Fibroblast of the aortic adventitia (primary cell): ENCODE results near the gene APH1A. TPM values are rescaled to one million over a fixed set of nuclear protein-coding genes. Genes with fewer than 3 reads are reported as not detected.

ENCODE experiments used
- DNase-seq: peaks from one replicate; pipeline ENCODE4 v3.0.0-alpha.2; 2010; ENCODE audit warnings: low read depth
- H3K4me3 ChIP-seq: 2 replicates; pipeline ENCODE4 v1.5.1; 2011; ENCODE audit warnings: low read depth, mild to moderate bottlenecking, control low read depth, low read length, moderate library complexity
- total RNA-seq: library from RNA; depleted of rRNA; stranded (reverse); fragments of >200 nt; gene quantifications from 2 replicates; pipeline ENCODE4 v1.2.3, GENCODE V29; 2012; ENCODE audit warnings: low replicate concordance
- TF ChIP-seq, protein P1 (sequence below): IDR thresholded peaks from 2 replicates; pipeline ENCODE4 v1.5.1; 2011; ENCODE audit warnings: mild to moderate bottlenecking, low read length, control low read depth, inconsistent platforms; ENCODE audit not compliant: insufficient read depth

APH1A gene
- total RNA-seq, 1 donor, result 110 TPM

- TF ChIP-seq, protein P1, sequence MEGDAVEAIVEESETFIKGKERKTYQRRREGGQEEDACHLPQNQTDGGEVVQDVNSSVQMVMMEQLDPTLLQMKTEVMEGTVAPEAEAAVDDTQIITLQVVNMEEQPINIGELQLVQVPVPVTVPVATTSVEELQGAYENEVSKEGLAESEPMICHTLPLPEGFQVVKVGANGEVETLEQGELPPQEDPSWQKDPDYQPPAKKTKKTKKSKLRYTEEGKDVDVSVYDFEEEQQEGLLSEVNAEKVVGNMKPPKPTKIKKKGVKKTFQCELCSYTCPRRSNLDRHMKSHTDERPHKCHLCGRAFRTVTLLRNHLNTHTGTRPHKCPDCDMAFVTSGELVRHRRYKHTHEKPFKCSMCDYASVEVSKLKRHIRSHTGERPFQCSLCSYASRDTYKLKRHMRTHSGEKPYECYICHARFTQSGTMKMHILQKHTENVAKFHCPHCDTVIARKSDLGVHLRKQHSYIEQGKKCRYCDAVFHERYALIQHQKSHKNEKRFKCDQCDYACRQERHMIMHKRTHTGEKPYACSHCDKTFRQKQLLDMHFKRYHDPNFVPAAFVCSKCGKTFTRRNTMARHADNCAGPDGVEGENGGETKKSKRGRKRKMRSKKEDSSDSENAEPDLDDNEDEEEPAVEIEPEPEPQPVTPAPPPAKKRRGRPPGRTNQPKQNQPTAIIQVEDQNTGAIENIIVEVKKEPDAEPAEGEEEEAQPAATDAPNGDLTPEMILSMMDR, result no peak
- peak overlapping the region; percentile 94 for H3K4me3 ChIP-seq
- DNase-seq, result no peak
These were observed 13.7 kb upstream of the APH1A start for GRCh38 chr1:150282558-150282958.

DNA sequence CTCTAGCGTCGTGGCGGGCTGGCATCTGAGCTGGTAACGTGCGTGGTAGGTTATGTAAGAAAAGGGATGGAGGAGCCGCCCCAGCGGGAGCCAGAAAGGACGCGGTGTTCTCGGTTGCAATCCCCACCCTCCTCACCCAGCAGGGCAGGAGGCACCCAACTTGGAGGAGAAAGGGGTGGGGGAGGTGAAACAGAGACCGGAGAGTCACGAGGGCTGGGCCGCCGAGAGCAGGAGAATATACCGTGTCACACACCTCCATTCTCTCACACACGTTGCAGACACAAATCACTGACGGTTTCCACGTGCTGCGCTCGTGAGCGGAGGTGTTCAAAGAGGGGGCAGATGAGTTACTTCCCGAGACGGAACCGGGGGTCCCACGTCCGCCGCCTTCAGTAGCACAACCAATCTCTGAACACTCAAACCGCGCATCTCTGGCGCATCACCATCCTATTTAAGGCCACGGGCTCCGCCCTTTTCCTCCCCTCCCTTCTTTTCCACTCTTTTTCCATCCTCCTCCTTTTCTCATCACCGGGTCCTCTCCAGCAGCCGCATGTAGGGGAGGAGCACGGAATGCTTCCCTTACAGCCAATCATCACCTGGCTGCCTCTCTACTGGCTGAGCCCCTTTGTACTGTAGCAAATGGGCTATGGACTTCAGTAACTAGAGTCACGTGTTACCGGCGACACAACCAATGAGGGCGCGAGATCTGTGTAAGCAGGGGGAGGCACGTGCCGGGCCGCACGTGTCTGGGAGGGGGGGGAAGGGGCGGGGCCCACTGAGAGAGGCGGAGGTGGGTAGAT, 13.1 kb upstream of the APH1A start, which contains the start of gene CIART:
CIART (plus strand) TSS at position 797 of the 800 bp plus-strand sequence. CDS start 714 bp downstream, outside the sequence.
- TF ChIP-seq, protein P1, result no peak
- H3K4me3 ChIP-seq, result peak within 1 kb of the TSS; percentile 94
- DNase-seq, result peak; percentile 100

- TF ChIP-seq, protein P1, result peak; percentile 76
- peak overlapping the region; percentile 94 for H3K4me3 ChIP-seq
- peak; percentile 81 for DNase-seq
These were observed 12.5 kb upstream of the APH1A start for GRCh38 chr1:150281221-150281757.

GRCh38 chr1:150280138-150280707, 11.4 kb upstream of the APH1A start:
- no peak overlapping the region for H3K4me3 ChIP-seq
- TF ChIP-seq, protein P1, result no peak
- no peak for DNase-seq

DNA sequence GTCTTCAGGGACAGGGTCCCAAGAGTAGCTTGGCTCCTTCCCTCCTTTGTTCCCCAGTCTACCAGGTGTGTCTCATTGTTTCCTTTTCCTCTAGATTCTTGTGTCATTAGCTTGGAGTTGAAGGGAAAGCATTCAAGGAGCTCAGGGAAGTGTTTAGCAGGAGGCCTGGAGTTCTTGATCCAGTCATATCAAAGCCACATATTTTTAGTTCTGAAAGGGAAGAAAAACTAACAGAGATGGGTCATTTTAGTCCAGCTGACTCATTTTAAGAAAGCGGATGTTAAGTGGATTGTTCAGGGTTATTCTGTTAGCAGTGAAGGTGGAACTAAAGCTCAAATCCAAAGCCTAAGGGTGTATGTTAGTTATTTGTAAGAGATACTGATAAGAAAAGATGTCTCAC, 4.5 kb upstream of the APH1A start:
- H3K4me3 ChIP-seq, result peak overlapping the region; percentile 66
- TF ChIP-seq, protein P1, result no peak
- DNase-seq, result peak; percentile 41

DNA sequence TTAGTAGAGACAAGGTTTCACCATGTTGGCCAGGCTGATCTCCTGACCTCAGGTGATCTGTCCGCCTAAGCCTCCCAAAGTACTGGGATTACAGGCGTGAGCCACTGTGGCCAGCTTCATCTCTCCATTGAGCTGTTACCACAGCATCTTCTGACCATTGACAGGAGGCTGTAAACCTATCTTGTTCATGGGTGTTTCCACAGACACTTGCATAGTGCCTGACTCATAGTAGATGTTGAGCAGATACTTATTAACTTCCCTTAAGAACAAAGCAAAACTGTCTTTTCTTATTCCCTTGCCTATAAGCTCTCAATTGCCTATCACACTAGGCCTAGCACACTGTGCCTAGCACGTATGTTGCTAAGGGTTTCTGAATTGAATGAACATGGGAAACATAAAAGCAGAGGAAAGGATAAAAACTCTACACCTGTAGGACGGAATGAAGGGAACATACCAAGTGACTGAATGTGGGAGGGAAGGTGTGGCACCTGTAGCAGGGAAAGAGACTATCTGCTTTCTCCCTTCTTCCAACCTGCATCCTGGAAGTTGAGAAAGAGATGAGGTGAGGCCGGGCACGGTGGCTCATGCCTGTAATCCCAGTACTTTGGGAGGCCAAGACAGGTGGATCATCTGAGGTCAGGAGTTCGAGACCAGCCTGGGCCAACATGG, 2.6 kb upstream of the APH1A start:
- TF ChIP-seq, protein P1, result no peak

More for the DNA sequence above, 2.6 kb upstream of the APH1A start:
- no peak for DNase-seq
- no peak overlapping the region for H3K4me3 ChIP-seq
